Aorta (tissue), 5 donors: Measurements from ENCODE around the gene ERO1A. TPM values are rescaled to one million over a fixed set of nuclear protein-coding genes. Genes with fewer than 3 reads are reported as not detected.
"Not testable (repeated sequence)": the region's sequence is repeated elsewhere in the genome, so short reads cannot be mapped to it uniquely, and the experiment has no call there.

Experiments used
- ATAC-seq: fragments of 200-7000 bp; cut with Tn5 transposase; one replicate; pipeline ENCODE4 v1.9.1; 2022; ENCODE audit warnings: moderate library complexity; ENCODE audit not compliant: low FRiP score
- DNase-seq, 2 donors: peaks; one replicate each; pipeline ENCODE4 v3.0.0-alpha.2; 2020
- H3K27ac ChIP-seq, 2 donors: one replicate each; pipeline ENCODE4 v1.5.1; 2013; ENCODE audit warnings: low read length in 2 of 2, mild to moderate bottlenecking in 2 of 2, moderate library complexity in 2 of 2, control low read depth in 1 of 2, inconsistent platforms in 1 of 2, low read depth in 1 of 2
- H3K27me3 ChIP-seq, 2 donors: one replicate each; pipeline ENCODE4 v1.6.1; 2013; ENCODE audit warnings: control low read depth in 1 of 2, low read length in 1 of 2, mild to moderate bottlenecking in 1 of 2, moderate library complexity in 1 of 2; ENCODE audit not compliant: insufficient read depth in 2 of 2, control insufficient read depth in 1 of 2
- H3K36me3 ChIP-seq, 2 donors: one replicate each; pipeline ENCODE4 v1.6.1; 2013; ENCODE audit warnings: control low read depth in 1 of 2, low read length in 1 of 2, mild to moderate bottlenecking in 1 of 2; ENCODE audit not compliant: insufficient read depth in 2 of 2, control insufficient read depth in 1 of 2
- H3K4me1 ChIP-seq, 2 donors: one replicate each; pipeline ENCODE4 v1.6.1; 2013; ENCODE audit warnings: low read length in 2 of 2, control low read depth in 1 of 2, mild to moderate bottlenecking in 1 of 2, moderate library complexity in 1 of 2; ENCODE audit not compliant: insufficient read depth in 2 of 2, control insufficient read depth in 1 of 2
- H3K4me3 ChIP-seq, 2 donors: one replicate each; pipeline ENCODE4 v1.5.1; 2013; ENCODE audit warnings: low read length in 2 of 2, control low read depth in 1 of 2, mild to moderate bottlenecking in 1 of 2
- H3K9me3 ChIP-seq: one replicate; pipeline ENCODE4 v1.6.1; 2013; ENCODE audit warnings: mild to moderate bottlenecking, low read length; ENCODE audit not compliant: control insufficient read depth
- WGBS, 2 donors: extraction: QIAGEN DNeasy Blood & Tissue Kit; methylation state at CpG; one replicate each; pipeline ENCODE4 v1.1.7; 2013; 5-methylcytosine and 5-hydroxymethylcytosine counted together
- intact Hi-C, 2 donors: fragments of 100-400 bp; cut with DNase I; formaldehyde crosslinking; loops; one replicate each; pipeline versions ENCODE4 v1.14.2 to v1.15.0; 2022
- polyA plus RNA-seq, 2 donors: library from polyadenylated mRNA; stranded (reverse); fragments of 200-250 nt; gene quantifications; one replicate each; pipeline ENCODE4 v1.2.3, GENCODE V29; 2013
- total RNA-seq, 2 donors: library from RNA; stranded (reverse); fragmentation: NEBNext Ultra II Directional; extraction: Animal tissue kit (Norgen Biotek cat#: 25700); gene quantifications; one replicate each; pipeline ENCODE4 v1.2.1, GENCODE V29; 2021
- donor health status: healthy with polysubstance abuse.
- donor health status: Bipolar disorder and iron deficiency.
- donor health status: DM: no; HTN: no; CAD: no.
- donor health status: DM: no; HTN: no; CAD: no.
- donor health status: DM: yes; HTN: yes; CAD: no.

Gene ERO1A
- total and polyA plus RNA-seq, 4 donors, result 7.5 to 61.8 (median 31.0) TPM

DNA sequence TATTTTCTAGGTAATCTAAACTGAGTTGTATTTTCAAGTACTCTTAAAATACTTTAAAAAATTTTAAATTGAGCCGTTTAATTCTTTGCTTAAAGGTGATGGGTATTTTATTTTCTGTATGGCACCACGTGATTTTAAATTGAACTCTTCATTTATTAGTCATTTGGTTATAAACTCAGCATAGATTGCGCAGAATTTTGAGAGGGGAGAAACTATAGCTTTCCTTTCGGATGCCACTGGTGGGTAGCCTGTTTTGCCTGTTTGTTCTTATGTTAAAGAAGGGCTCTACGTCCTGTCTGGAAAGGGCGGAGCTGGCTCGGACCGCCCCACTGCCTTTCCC lies 34.2 kb upstream of the ERO1A start:
- no peaks in the 10 kb centered on the region for H3K4me1 ChIP-seq
- H3K4me3 ChIP-seq, result no peak overlapping the region
- no peak for ATAC-seq
- H3K27me3 ChIP-seq, result no peaks in the 10 kb centered on the region
- no peaks in the 10 kb centered on the region for H3K9me3 ChIP-seq
- H3K36me3 ChIP-seq, result peaks cover 0 to 3% of the 10 kb centered on the region in 2 donors
- WGBS, 2 donors, result 2% methylated on average over 8 of the region's 8 CpGs
- H3K27ac ChIP-seq, result no peak overlapping the region
- no peak for DNase-seq
- intact Hi-C loops, result no loop called here

DNA sequence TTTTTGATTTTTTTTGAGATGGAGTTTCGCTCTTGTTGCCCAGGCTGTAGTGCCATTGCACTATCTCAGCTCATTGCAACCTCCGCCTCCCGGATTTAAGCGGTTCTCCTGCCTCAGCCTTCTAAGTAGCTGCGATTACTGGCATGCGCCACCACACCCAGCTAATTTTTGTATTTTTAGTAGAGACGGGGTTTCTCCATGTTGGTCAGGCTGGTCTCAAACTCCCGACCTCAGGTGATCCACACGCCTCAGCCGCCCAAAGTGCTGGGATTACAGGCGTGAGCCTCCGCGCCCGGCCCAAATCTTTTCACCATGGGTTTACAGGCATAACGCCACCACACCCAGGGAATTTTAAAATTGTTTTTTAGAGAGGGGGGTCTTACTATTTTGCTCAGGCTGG lies 33.7 kb upstream of the ERO1A start:
- 89 to 93% methylated on average over 15 of the region's 15 CpGs for WGBS, 2 donors
- DNase-seq, intact Hi-C loops, H3K9me3 ChIP-seq, H3K27me3 ChIP-seq, H3K4me3 ChIP-seq, H3K4me1 ChIP-seq, H3K27ac ChIP-seq, ATAC-seq, H3K36me3 ChIP-seq: not testable (repeated sequence)

DNA sequence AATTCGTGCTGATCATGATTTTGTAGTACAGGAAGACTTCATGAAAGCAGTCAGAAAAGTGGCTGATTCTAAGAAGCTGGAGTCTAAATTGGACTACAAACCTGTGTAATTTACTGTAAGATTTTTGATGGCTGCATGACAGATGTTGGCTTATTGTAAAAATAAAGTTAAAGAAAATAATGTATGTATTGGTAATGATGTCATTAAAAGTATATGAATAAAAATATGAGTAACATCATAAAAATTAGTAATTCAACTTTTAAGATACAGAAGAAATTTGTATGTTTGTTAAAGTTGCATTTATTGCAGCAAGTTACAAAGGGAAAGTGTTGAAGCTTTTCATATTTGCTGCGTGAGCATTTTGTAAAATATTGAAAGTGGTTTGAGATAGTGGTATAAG lies 32.2 kb upstream of the ERO1A start:
- H3K4me3 ChIP-seq, ATAC-seq, H3K27me3 ChIP-seq, DNase-seq, H3K27ac ChIP-seq, H3K36me3 ChIP-seq, H3K9me3 ChIP-seq, H3K4me1 ChIP-seq, intact Hi-C loops: not testable (repeated sequence)
- 90 to 95% methylated on average over 2 of the region's 2 CpGs for WGBS, 2 donors

DNA sequence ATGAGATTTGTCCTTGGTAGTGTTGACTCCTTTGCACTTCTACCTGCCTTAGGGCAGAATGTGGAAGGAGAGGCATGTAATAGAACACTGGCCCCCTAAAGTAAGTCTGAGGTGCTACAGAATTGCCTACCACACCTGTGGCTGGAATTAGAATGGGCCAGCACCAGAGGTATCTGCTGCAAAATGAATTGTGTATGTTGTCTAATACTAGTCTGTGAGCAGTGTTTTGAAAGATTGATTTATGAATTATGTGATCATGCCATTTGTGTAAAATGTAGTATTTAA lies 28.9 kb upstream of the ERO1A start:
- ATAC-seq (no peak), DNase-seq (no peak)
- Histone ChIP-seq H3K27me3 (no peaks in the 10 kb centered on the region), H3K4me3 (no peak overlapping the region), H3K9me3 (no peaks in the 10 kb centered on the region), H3K36me3 (peaks cover 3 to 10% of the 10 kb centered on the region in 2 donors), H3K27ac (no peak overlapping the region), H3K4me1 (no peaks in the 10 kb centered on the region)
- intact Hi-C loops, result no loop called here

DNA sequence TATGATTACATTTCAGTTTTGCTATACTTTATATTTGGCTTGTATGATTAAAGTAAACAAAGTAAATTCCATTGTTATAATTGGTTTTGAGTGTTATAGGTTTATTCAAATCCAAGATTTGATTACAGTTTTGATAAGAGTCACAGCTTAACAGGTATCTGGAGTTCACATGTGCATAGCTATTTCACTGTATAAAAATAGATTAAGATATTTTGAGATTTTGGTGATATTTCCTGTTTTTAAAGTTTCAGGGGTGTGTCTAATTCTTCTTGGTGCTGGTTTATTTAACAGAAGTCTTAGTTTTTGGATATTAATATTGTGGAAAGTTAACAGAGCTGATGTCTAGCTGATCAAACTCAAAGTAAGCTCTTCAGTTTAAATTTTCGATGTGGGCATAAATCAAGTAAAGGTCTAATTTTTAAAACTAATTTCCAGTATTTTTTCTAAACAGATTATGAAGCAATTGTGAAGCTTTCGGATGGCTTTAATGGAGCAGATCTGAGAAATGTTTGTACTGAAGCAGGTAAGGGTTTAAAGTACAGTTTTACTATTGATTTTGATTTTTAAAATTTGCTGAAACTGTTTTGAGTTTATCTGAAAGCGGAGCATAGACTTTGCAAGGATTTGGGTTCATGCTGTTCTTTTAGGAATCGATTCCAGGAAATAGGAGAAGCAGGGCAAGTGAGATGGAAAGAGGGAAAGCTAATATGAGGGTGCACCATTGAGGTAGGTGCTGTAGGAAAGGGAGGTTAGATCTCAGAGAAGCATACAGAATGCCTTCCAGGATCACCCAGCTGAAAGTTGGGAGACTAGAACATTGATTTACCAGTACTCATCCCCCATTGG lies 28.4 kb upstream of the ERO1A start:
- H3K36me3 ChIP-seq, result peaks cover 3 to 10% of the 10 kb centered on the region in 2 donors

DNA sequence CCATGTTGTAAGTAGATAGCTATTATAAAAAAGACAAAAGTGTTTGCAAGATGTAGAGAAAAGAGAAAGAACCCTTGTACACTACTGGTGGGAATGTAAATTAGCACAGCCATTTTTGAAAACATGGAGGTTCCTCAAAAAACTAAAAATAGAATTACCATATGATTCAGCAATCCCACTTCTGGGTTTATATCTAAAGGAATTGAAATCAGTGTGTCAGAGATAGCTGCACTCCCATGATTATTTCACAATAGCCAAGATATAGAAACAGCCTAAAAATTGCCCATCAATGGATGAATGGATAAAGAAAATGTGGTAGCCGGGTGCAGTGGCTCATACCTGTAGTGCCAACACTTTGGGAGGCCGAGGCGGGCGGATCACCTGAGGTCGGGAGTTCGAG lies 20.8 kb upstream of the ERO1A start:
- Histone ChIP-seq H3K4me3 (no peak overlapping the region), H3K9me3 (no peaks in the 10 kb centered on the region), H3K27me3 (no peaks in the 10 kb centered on the region), H3K4me1 (no peaks in the 10 kb centered on the region), H3K27ac (no peak overlapping the region), H3K36me3 (peaks cover 0 to 4% of the 10 kb centered on the region in 2 donors)
- intact Hi-C loops, result no loop called here
- 96 to 97% methylated on average over 6 of the region's 6 CpGs for WGBS, 2 donors
- no peak for DNase-seq
- no peak for ATAC-seq

More for the DNA sequence above, 28.4 kb upstream of the ERO1A start:
- Histone ChIP-seq H3K9me3 (no peaks in the 10 kb centered on the region), H3K4me1 (no peaks in the 10 kb centered on the region), H3K27me3 (no peaks in the 10 kb centered on the region), H3K27ac (no peak overlapping the region), H3K4me3 (no peak overlapping the region)
- 93 to 98% methylated on average over 4 of the region's 4 CpGs for WGBS, 2 donors
- ATAC-seq (no peak), DNase-seq (no peak)
- intact Hi-C loops, result no loop called here

DNA sequence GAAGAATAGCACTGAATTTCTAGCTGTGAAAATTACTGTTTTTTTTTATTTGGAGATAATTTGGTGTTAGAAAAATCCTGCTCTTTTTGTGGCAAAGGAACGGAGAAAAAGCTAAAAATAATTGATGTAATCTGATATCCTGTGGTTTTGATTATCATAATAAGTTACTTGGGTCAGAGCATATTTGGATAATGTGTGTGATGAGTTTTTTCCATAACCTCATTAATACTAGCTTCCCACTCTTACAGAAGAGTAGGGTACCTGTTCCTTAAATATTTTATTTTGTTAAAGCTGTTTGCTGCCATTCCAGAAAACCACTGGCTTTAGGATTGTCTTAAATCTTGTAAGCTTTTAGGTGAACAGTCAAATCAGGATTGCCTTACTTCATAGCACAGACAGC lies 16.3 kb upstream of the ERO1A start:
- Histone ChIP-seq H3K36me3 (peaks cover 0 to 4% of the 10 kb centered on the region in 2 donors), H3K27ac (no peak overlapping the region), H3K9me3 (no peaks in the 10 kb centered on the region), H3K27me3 (no peaks in the 10 kb centered on the region), H3K4me1 (peaks cover 0 to 5% of the 10 kb centered on the region in 2 donors), H3K4me3 (no peak overlapping the region)
- intact Hi-C loops, result no loop called here
- WGBS, 2 donors, result 5 to 6% methylated on average over 1 of the region's 1 CpG
- DNase-seq (no peak), ATAC-seq (no peak)

DNA sequence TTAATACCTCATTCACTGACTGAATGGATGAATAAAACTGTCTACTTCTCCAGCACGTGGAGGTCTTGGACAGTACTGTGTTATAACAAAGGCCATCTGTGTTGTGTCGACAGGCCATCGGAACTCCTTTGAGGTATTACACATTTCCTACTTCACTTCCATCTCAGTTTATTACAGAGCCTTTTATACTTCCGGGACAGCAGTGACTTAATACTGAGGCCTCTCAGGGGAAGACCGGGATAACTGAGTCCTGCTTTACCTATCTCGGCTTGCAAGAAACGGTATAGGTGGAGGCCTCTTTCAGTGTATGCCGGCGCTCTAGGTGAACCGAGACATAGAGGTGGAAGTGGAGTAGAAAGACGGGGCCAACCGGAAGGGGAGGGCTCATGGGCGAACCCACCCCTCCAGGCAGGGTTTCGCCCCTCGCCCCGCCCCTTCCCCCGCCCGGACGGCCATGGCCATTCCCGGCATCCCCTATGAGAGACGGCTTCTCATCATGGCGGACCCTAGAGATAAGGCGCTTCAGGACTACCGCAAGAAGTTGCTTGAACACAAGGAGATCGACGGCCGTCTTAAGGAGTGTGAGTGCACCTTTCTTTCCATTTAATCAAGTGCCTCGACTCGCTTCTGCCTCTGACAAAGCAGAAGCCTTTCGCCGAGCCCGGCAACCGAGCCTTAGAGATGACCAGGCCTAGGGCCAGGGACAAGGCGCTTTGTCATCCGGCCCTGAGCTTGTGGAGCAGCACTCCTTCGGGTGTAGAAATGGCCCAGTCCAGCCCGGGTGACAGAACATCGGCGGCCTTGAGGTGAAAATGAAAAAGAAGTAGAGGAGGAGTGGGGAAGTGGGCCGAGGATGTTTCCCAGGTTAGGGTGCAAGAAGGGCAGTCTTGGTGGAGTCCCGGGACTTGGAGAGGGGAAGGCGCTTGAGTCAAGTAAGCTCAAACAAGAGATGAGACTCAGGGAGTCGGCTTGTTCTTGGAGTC lies 11.7 kb upstream of the ERO1A start, which contains the start of gene PSMC6:
Gene PSMC6 (plus strand): TSS at position 477 of the 983 bp plus-strand sequence. CDS start 20 bp downstream, at position 497.
- intact Hi-C loops, result no loop called here

More for the DNA sequence above, 11.7 kb upstream of the ERO1A start, which contains the start of gene PSMC6:
- Histone ChIP-seq H3K4me3 (peak within 1 kb of the TSS; percentile 95 to 96), H3K36me3 (no peaks in the 10 kb centered on the region), H3K4me1 (peaks cover 0 to 5% of the 10 kb centered on the region in 2 donors), H3K27me3 (no peaks in the 10 kb centered on the region), H3K9me3 (no peaks in the 10 kb centered on the region), H3K27ac (peak within 1 kb of the TSS in 1 of 2 donors; percentile 94)
- WGBS, 2 donors, result 0 to 1% methylated on average over 43 of the region's 43 CpGs
- peak; percentile 96 to 99 for DNase-seq
- ATAC-seq, result peak; percentile 100
